ENCODE measurements around the gene BCKDK.
A peak's percentile ranks its signal among the peaks of the same experiment; 100 is the strongest.

BCKDK gene

GRCh38 chr16:31108035-31108793 lies at the start of gene BCKDK:
TSS of gene BCKDK (plus strand) at chr16:31108386. CDS start at chr16:31109224, 838 bp downstream.
- DNase-seq: peak; percentile 22

DNA sequence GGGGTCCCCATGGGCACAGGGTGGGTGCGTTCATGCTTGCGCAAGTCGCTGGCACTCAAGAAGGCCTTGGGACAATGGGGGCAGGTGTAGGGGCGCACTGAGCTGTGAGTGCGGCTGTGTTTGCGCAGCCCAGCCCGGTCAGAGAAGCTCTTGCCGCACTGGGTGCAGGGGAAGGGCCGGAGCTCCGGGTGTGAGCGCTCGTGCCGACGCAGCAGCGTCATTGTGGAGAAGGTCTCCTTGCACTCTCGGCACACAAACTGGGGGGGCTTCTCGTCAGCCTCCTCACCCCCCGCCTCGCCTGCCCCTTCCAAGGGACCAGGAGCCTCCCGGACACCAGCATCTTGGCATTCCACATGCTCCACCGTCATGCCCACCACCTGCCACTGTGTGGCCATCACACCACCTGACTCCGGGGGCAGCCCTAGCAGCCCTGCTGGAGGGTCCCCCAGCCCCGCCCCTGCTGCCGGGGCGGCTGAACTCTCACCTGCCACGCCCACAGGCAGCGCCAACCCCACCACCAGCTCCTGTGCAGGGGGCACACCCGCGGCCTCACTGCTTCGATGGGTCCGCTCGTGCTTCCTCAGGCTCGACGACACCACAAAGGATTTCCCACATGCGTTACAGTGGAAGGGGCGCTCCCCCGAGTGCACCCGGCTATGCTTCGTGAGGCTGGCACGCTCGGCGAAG lies 46.9 kb upstream of the BCKDK start:
- no peak for DNase-seq

GRCh38 chr16:31061813-31062440 lies 46.3 kb upstream of the BCKDK start:
- DNase-seq: no peak

DNA sequence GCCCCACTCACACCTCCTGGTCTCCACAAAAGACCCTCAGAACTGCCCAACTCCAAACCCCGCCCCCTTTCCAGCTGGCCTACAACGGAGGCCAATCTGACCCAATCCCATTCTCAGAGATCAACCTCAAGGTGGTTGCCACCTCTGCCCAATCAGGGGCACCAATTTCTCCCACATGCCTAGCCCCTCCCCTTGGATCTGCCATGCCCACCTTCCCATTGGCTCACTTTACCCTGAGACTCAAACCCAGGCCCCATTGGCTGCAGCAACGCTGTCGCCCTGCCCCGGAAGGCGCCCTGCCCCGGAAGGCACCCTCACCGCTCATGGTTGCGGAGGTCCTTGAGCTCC lies 44.7 kb upstream of the BCKDK start:
- no peak for DNase-seq

GRCh38 chr16:31063843-31064611 lies 44.2 kb upstream of the BCKDK start:
- no peak for DNase-seq

- no peak for DNase-seq
These were observed 43.2 kb upstream of the BCKDK start for GRCh38 chr16:31064882-31065461.

- no peak for DNase-seq
These were observed 40.8 kb upstream of the BCKDK start for GRCh38 chr16:31067342-31067741.

GRCh38 chr16:31071861-31072260 lies 36.3 kb upstream of the BCKDK start:
- DNase-seq: no peak

DNA sequence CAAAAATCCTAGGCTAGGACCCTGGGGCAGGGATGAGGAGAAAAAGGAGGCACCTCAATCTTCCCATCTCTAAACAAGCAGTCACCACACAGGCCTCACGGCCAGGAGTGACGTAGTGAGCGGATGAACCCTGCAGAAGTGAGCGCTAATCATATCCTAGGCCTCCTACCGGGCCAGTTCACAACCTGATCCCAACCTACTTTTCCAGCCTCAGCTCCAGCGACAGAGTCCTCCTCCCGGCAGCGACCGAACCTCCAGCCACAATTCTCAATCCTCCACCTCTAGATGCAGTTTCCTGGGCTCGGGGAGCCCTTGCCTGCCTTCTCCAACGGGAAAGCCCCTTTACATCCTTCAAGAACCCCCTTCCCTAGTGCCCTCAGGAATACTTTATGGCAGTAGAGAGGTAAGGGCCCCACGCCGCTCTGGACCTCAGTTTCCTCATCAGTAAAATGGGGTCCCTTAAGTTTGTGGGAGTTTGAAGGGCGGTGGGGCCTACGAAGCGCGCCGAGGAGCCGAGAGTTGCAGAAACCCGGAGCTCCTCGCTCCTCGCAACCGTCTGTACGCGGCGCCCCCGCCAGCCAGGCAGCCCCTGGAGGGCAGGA lies 35.5 kb upstream of the BCKDK start:
- peak; percentile 50 for DNase-seq

GRCh38 chr16:31073142-31073969 lies 34.8 kb upstream of the BCKDK start:
- DNase-seq: peak; percentile 92

DNA sequence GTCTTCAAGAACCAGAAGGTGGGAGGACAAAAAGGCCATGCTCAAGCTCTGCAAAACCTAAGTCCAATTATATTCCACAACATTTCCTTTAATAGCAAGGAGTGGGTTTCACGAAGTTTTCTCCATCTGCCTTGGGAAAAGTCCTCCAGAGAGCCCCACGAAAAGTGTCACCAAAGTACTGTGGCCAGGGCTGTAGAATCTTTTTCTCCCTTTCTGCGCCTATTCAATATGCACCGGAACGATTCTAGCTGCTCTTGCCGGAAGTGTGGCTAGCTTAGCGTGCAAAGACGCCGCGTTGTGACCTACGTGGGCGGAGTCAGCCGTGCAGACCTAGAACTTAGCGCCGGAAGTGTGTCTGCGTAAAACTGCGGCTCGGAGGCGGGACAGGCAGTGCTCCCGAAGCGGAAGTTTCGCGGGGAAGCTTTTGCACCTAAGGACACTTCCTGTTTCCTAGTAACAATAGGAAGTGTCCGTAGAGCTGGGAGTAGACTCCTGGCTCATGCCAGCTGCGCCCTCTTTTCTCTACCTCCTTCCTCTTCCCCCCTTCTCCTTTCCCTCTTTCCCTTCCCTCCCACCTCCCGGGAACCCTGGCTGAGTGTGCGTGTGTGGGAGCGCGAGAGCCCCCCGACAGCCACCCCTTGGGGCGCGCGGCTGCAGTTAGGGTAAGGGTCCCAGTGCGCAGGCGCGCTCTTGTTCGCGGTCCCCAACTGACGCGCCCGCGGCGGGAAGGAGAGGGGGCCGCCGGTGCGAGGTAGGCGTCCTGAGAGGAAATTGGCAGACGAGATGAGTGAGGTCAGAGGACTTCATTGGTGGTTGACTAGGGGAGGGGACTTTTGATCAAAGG lies 34.0 kb upstream of the BCKDK start, which contains the start of the genes ZNF646 and ZNF668:
ZNF646 (plus strand) TSS at position 453 of the 844 bp plus-strand sequence. CDS start 1,903 bp downstream, outside the sequence.
ZNF668 (minus strand) TSS at position 271 of the 844 bp plus-strand sequence. CDS start 9,781 bp downstream, outside the sequence.
- DNase-seq: peak; percentile 99

DNA sequence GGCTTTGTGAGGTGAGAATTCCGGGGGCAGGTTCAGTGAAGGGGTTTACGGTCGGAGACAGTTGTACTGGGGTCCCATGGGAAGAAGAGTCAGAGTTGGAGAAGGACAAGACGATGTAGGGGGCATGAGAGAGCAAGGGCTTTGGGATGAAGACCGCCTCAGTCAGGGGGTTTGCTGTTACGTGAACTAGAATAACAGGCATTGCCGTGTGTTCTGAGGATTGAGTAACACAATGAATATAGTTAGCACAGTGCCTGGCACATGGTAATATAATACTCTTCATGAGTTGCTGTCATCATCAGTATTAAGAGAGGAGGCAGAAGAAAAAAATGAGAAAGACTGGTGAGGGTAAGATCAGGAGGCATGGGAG lies 33.4 kb upstream of the BCKDK start:
- no peak for DNase-seq

- no peak for DNase-seq
These were observed 31.9 kb upstream of the BCKDK start for GRCh38 chr16:31076319-31076718.

DNA sequence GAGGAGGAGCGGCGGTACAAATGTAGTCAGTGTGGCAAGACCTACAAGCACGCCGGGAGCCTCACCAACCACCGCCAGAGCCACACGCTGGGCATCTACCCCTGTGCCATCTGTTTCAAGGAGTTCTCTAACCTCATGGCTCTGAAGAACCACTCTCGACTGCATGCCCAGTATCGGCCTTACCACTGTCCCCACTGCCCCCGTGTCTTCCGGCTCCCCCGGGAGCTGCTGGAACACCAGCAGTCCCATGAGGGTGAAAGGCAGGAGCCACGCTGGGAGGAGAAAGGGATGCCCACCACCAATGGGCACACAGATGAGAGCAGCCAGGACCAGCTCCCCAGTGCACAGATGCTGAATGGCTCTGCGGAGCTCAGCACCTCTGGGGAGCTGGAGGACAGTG lies 31.2 kb upstream of the BCKDK start:
- no peak for DNase-seq

DNA sequence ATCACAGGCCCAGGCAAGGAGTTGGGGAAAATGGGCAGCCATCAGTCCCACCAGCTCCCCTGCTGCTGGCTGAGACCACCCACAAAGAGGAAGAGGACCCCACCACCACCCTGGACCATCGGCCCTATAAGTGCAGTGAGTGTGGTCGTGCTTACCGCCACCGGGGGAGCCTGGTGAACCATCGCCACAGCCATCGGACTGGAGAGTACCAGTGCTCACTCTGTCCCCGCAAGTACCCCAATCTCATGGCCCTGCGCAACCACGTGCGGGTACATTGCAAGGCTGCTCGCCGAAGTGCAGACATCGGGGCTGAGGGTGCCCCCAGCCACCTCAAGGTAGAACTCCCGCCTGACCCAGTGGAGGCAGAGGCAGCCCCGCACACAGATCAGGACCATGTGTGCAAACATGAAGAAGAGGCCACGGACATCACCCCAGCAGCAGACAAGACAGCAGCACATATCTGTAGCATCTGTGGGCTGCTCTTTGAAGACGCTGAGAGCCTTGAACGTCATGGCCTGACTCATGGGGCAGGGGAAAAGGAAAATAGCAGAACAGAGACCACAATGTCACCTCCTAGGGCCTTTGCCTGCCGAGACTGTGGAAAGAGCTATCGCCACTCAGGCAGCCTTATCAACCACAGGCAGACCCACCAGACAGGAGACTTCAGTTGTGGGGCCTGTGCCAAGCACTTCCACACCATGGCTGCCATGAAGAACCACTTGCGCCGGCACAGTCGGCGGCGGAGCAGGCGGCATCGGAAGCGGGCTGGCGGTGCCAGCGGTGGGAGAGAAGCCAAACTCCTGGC lies 30.4 kb upstream of the BCKDK start:
- DNase-seq: no peak

DNA sequence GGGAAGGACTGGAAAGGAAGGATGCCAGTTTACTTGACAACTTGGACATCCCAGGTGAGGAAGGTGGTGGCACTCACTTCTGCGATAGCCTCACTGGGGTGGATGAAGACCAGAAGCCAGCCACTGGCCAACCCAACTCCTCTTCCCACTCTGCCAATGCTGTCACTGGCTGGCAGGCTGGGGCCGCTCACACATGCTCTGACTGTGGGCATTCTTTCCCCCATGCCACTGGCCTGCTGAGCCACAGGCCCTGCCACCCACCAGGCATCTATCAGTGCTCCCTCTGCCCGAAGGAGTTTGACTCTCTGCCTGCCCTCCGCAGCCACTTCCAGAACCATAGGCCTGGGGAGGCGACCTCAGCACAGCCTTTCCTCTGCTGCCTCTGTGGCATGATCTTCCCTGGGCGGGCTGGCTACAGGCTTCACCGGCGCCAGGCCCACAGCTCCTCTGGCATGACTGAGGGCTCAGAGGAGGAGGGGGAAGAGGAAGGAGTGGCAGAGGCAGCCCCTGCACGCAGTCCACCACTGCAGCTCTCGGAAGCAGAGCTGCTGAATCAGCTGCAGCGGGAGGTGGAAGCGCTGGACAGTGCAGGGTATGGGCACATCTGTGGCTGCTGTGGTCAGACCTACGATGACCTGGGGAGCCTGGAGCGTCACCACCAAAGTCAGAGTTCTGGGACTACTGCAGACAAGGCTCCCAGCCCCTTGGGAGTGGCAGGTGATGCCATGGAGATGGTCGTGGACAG lies 29.4 kb upstream of the BCKDK start:
- no peak for DNase-seq

DNA sequence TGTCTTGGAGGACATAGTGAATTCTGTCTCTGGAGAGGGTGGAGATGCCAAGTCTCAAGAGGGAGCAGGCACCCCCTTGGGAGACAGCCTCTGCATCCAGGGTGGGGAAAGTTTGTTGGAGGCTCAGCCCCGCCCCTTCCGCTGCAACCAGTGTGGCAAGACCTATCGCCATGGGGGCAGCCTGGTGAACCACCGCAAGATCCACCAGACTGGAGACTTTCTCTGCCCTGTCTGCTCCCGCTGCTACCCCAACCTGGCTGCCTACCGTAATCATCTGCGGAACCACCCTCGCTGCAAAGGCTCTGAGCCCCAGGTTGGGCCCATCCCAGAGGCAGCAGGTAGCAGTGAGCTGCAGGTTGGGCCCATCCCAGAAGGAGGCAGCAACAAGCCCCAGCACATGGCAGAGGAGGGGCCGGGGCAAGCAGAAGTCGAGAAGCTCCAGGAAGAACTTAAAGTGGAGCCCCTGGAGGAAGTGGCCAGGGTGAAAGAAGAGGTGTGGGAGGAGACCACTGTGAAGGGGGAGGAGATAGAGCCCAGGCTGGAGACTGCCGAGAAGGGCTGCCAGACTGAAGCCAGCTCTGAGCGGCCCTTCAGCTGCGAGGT lies 28.7 kb upstream of the BCKDK start:
- no peak for DNase-seq

- DNase-seq: no peak
These were observed 28.1 kb upstream of the BCKDK start for GRCh38 chr16:31080035-31080629.
